K562 treated with DMSO at 1 percent for 24 hours (cell line): ENCODE data around the gene RAD51. TPM values are rescaled to one million over a fixed set of nuclear protein-coding genes. Genes with fewer than 3 reads are reported as not detected.

ENCODE experiments used
- total RNA-seq: library from RNA; unstranded; fragments of 300-600 nt; gene quantifications from 2 replicates; pipeline ENCODE4 v1.2.3, GENCODE V29; 2022; ENCODE audit warnings: low read depth; ENCODE audit not compliant: insufficient read depth

RAD51 gene
- 28.1 and 32.5 TPM in 2 replicates for total RNA-seq

GRCh38 chr15:40694688-40695468 is at the start of gene RAD51:
Gene RAD51, plus strand, starts transcription at chr15:40695174. Its CDS starts 3,585 bp downstream, at chr15:40698759.

GRCh38 chr15:40754883-40755811 is 60.2 kb downstream of the RAD51 start, which contains the start of gene RMDN3:
Gene RMDN3, minus strand, starts transcription at chr15:40755254. Its CDS starts 471 bp downstream, at chr15:40754783.

GRCh38 chr15:40763801-40764628 is 69.0 kb downstream of the RAD51 start, which contains the start of gene GCHFR:
Gene GCHFR, plus strand, starts transcription at chr15:40764068. Its CDS starts 113 bp downstream, at chr15:40764181.

GRCh38 chr15:40769274-40770146 is 74.5 kb downstream of the RAD51 start, which contains the start of gene C15orf62:
Gene C15orf62, plus strand, starts transcription at chr15:40769980. Its CDS starts 516 bp downstream, at chr15:40770496.

Other genes starting within 250 kb of the RAD51 start
- 17.6 and 22.4 TPM in 2 replicates for gene CHST14, start 224.2 kb upstream of the RAD51 start, total RNA-seq
- gene CCDC32, start 130.1 kb upstream of the RAD51 start, total RNA-seq = 19.0 and 22.3 TPM in 2 replicates
- 16.3 and 18.3 TPM in 2 replicates for gene RPUSD2, start 125.9 kb upstream of the RAD51 start, total RNA-seq
- 14.3 and 18.8 TPM in 2 replicates for gene KNL1, start 100.9 kb upstream of the RAD51 start, total RNA-seq
- 45.3 and 54.5 TPM in 2 replicates for gene RMDN3, start 60.1 kb downstream of the RAD51 start, total RNA-seq
- 145 and 153 TPM in 2 replicates for gene GCHFR, start 68.9 kb downstream of the RAD51 start, total RNA-seq
- 5.1 and 6.2 TPM in 2 replicates for gene C15orf62, start 74.8 kb downstream of the RAD51 start, total RNA-seq
- gene ZFYVE19, start 111.9 kb downstream of the RAD51 start, total RNA-seq = 57.2 and 62.1 TPM in 2 replicates
- 14.4 and 18.0 TPM in 2 replicates for gene DNAJC17, start 112.3 kb downstream of the RAD51 start, total RNA-seq
- gene PPP1R14D, start 133.5 kb downstream of the RAD51 start, total RNA-seq = not detected in 2 replicates
- 9.2 and 10.3 TPM in 2 replicates for gene SPINT1, start 148.9 kb downstream of the RAD51 start, total RNA-seq
- 1.9 and 2.5 TPM in 2 replicates for gene RHOV, start 179.1 kb downstream of the RAD51 start, total RNA-seq
- gene VPS18, start 199.3 kb downstream of the RAD51 start, total RNA-seq = 40.9 and 42.3 TPM in 2 replicates
- 0.91 and 1.6 TPM in 2 replicates for gene DLL4, start 234.2 kb downstream of the RAD51 start, total RNA-seq